Prostate gland (tissue), 2 donors: ENCODE data around the gene TESMIN. TPM values are rescaled to one million over a fixed set of nuclear protein-coding genes. Genes with fewer than 3 reads are reported as not detected.

Experiments used
- DNase-seq: peaks from one replicate; pipeline ENCODE4 v3.0.0-alpha.2; 2019; ENCODE audit warnings: low spot score
- H3K27ac ChIP-seq, 2 donors: fragments of 200-600 bp; sonication (generic); 2 replicates each; pipeline ENCODE4 v1.5.1; 2017 to 2019
- H3K27me3 ChIP-seq: fragments of 200-600 bp; sonication (generic); replicated peaks from 2 replicates; pipeline ENCODE4 v1.5.1; 2019; ENCODE audit not compliant: insufficient read depth
- H3K36me3 ChIP-seq, 2 donors: fragments of 200-600 bp; sonication (generic); 1 replicate in 1 of 2; 2 replicates in 1 of 2; pipeline versions ENCODE4 v1.5.1 to v1.8.1; 2017 to 2019
- H3K4me1 ChIP-seq: fragments of 200-600 bp; sonication (generic); replicated peaks from 2 replicates; pipeline ENCODE4 v1.5.1; 2019
- H3K4me3 ChIP-seq, 2 donors: fragments of 200-600 bp; sonication (generic); 2 replicates each; pipeline ENCODE4 v1.5.1; 2017 to 2019
- H3K9me3 ChIP-seq: fragments of 200-600 bp; sonication (generic); 2 replicates; pipeline ENCODE4 v1.5.1; 2017
- CTCF ChIP-seq, 4 experiments: fragments of 200-600 bp in 2 of 4; fragments of 450-650 bp in 2 of 4; sonication (generic) in 2 of 4; IDR thresholded peaks; 1 replicate in 3 of 4; 2 replicates in 1 of 4; pipeline ENCODE4 v1.5.1; 2016 to 2019; ENCODE audit warnings: antibody characterized with exemption in 4 of 4, mild to moderate bottlenecking in 2 of 4, moderate library complexity in 2 of 4
- POLR2A ChIP-seq: fragments of 450-650 bp; IDR thresholded peaks from one replicate; pipeline ENCODE4 v1.6.1; 2016; ENCODE audit warnings: antibody characterized with exemption, mild to moderate bottlenecking
- POLR2AphosphoS5 ChIP-seq: sonication (generic); formaldehyde crosslinking; IDR thresholded peaks from one replicate; pipeline ENCODE4 v1.6.1; 2017; ENCODE audit warnings: antibody characterized with exemption
- WGBS: methylation state at CpG from one replicate; pipeline ENCODE4 v1.1.5; 2018; 5-methylcytosine and 5-hydroxymethylcytosine counted together
- intact Hi-C: fragments of 100-400 bp; cut with DNase I; formaldehyde crosslinking; loops from one replicate; pipeline ENCODE4 v1.14.2; 2022
- total RNA-seq, 2 donors: library from RNA; depleted of rRNA; stranded (reverse); fragments of >200 nt; gene quantifications; one replicate each; pipeline ENCODE4 v1.1.0, GENCODE V29; 2016

TESMIN gene
- total RNA-seq, 2 donors from 2014 or later: 20.6 to 24.5 TPM

GRCh38 chr11:68776442-68777235 is 25.3 kb upstream of the TESMIN start:
- peaks cover 4 to 18% of the 10 kb centered on the region in 2 donors for H3K36me3 ChIP-seq
- H3K4me1 ChIP-seq: no peaks in the 10 kb centered on the region
- DNase-seq: no peak
- H3K4me3 ChIP-seq: no peak overlapping the region
- intact Hi-C loops: no loop called here
- 89% methylated on average over 20 of the region's 20 CpGs for WGBS
- H3K9me3 ChIP-seq: no peaks in the 10 kb centered on the region
- H3K27ac ChIP-seq: no peak overlapping the region
- no peak for TF ChIP-seq POLR2AphosphoS5
- no peak for TF ChIP-seq POLR2A
- no peak for TF ChIP-seq CTCF (IDR thresholded peaks at IDR 0.05)
- no peaks in the 10 kb centered on the region for H3K27me3 ChIP-seq

GRCh38 chr11:68775951-68776388 is 24.6 kb upstream of the TESMIN start:
- Histone ChIP-seq H3K27me3 (no peaks in the 10 kb centered on the region), H3K9me3 (no peaks in the 10 kb centered on the region), H3K36me3 (peaks cover 7 to 18% of the 10 kb centered on the region in 2 donors), H3K27ac (no peak overlapping the region), H3K4me1 (no peaks in the 10 kb centered on the region), H3K4me3 (no peak overlapping the region)
- TF ChIP-seq POLR2A (no peak), POLR2AphosphoS5 (no peak), CTCF (IDR thresholded peaks at IDR 0.05) (no peak)
- intact Hi-C loops: no loop called here
- DNase-seq: no peak
- WGBS: 84% methylated on average over 4 of the region's 4 CpGs

- Histone ChIP-seq H3K4me3 (no peak overlapping the region), H3K9me3 (no peaks in the 10 kb centered on the region), H3K27me3 (no peaks in the 10 kb centered on the region), H3K36me3 (peaks cover 7 to 18% of the 10 kb centered on the region in 2 donors), H3K27ac (no peak overlapping the region), H3K4me1 (no peaks in the 10 kb centered on the region)
- TF ChIP-seq POLR2A: no peak
- no peak for TF ChIP-seq CTCF (IDR thresholded peaks at IDR 0.05)
- TF ChIP-seq POLR2AphosphoS5: no peak
- intact Hi-C loops: no loop called here
- no peak for DNase-seq
- 82% methylated on average over 9 of the region's 9 CpGs for WGBS
Measured at GRCh38 chr11:68774194-68774585, 22.9 kb upstream of the TESMIN start.

- H3K4me1 ChIP-seq: no peaks in the 10 kb centered on the region
- intact Hi-C loops: no loop called here
- peaks cover 7 to 18% of the 10 kb centered on the region in 2 donors for H3K36me3 ChIP-seq
- H3K27ac ChIP-seq: no peak overlapping the region
- H3K9me3 ChIP-seq: no peaks in the 10 kb centered on the region
- 78% methylated on average over 22 of the region's 22 CpGs for WGBS
- no peak for DNase-seq
- TF ChIP-seq CTCF (IDR thresholded peaks at IDR 0.05) (no peak), POLR2A (no peak), POLR2AphosphoS5 (no peak)
- H3K27me3 ChIP-seq: no peaks in the 10 kb centered on the region
- H3K4me3 ChIP-seq: no peak overlapping the region
Measured at GRCh38 chr11:68773521-68774193, 22.3 kb upstream of the TESMIN start.
